ENCODE data around the gene ABHD4.
A peak's percentile ranks its signal among the peaks of the same experiment; 100 is the strongest.

DNA sequence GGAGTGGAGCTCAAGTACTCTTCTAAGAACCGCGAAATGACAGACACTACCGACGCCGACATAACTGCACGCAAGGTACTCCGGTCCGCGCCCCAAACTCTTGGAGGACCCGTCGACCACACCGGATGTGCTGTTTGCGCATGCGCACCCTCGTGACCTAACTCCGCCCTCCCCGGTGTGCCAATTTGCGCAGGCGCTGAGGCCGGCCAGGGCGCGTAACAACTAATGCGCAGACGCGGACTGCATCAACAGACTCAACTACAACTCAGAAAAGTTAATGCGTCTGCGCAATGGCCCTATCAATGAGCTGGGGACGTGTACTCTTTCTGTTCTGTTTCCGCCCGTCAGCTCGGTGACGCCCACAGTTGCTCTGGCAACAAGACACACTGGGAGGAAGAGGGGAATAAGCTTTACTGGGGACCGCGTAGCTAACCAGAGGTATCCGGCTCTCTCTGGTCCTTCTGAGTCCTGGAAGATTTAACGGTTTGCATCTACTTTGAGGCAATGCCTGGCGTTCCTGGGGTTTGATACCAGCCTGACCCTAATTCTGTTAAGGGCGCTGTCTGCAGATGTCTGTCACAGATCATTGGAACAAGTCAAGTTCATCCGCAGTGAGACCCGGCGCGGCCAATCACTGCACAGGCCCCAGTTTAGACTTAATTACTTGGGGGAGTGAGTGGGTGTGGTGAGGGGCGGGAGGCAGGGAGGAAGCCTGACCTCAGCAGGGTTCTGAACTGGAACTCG, 8.8 kb upstream of the ABHD4 start, which contains the start of gene DAD1:
- TF ChIP-seq POLR2A (IDR thresholded peaks at IDR 0.05), result peak; percentile 47 to 92
- TF ChIP-seq, protein P1, sequence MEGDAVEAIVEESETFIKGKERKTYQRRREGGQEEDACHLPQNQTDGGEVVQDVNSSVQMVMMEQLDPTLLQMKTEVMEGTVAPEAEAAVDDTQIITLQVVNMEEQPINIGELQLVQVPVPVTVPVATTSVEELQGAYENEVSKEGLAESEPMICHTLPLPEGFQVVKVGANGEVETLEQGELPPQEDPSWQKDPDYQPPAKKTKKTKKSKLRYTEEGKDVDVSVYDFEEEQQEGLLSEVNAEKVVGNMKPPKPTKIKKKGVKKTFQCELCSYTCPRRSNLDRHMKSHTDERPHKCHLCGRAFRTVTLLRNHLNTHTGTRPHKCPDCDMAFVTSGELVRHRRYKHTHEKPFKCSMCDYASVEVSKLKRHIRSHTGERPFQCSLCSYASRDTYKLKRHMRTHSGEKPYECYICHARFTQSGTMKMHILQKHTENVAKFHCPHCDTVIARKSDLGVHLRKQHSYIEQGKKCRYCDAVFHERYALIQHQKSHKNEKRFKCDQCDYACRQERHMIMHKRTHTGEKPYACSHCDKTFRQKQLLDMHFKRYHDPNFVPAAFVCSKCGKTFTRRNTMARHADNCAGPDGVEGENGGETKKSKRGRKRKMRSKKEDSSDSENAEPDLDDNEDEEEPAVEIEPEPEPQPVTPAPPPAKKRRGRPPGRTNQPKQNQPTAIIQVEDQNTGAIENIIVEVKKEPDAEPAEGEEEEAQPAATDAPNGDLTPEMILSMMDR (IDR thresholded peaks at IDR 0.05), result peak in 1 of 3 experiments; percentile 20
- peak; percentile 98 to 99 for TF ChIP-seq POLR2AphosphoS5 (IDR thresholded peaks at IDR 0.05; ENCODE audit: insufficient read depth in 1 of 2, low read depth in 1 of 2)

Data from vagina (tissue), 2 donors.